ENCODE measurements around the gene R3HDM1. TPM values are rescaled to one million over a fixed set of nuclear protein-coding genes. Genes with fewer than 3 reads are reported as not detected.
A peak's percentile ranks its signal among the peaks of the same experiment; 100 is the strongest.

R3HDM1 gene
- total RNA-seq, 4 donors from 2014 or later = 0.59 to 41.8 (median 13.7) TPM

- H3K36me3 ChIP-seq = no peaks in the 10 kb centered on the region
- H3K4me1 ChIP-seq = no peaks in the 10 kb centered on the region
- H3K27me3 ChIP-seq = no peaks in the 10 kb centered on the region
- no peak for DNase-seq
- intact Hi-C loops (cut with DNase I; ENCODE audit: low total_unique reads) = no loop called here
- no peak overlapping the region for H3K27ac ChIP-seq
- no peaks in the 10 kb centered on the region for H3K9me3 ChIP-seq
- TF ChIP-seq POLR2A (IDR thresholded peaks at IDR 0.05) = no peak
- TF ChIP-seq, protein P1, sequence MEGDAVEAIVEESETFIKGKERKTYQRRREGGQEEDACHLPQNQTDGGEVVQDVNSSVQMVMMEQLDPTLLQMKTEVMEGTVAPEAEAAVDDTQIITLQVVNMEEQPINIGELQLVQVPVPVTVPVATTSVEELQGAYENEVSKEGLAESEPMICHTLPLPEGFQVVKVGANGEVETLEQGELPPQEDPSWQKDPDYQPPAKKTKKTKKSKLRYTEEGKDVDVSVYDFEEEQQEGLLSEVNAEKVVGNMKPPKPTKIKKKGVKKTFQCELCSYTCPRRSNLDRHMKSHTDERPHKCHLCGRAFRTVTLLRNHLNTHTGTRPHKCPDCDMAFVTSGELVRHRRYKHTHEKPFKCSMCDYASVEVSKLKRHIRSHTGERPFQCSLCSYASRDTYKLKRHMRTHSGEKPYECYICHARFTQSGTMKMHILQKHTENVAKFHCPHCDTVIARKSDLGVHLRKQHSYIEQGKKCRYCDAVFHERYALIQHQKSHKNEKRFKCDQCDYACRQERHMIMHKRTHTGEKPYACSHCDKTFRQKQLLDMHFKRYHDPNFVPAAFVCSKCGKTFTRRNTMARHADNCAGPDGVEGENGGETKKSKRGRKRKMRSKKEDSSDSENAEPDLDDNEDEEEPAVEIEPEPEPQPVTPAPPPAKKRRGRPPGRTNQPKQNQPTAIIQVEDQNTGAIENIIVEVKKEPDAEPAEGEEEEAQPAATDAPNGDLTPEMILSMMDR (IDR thresholded peaks at IDR 0.05) = no peak
- no peak overlapping the region for H3K4me3 ChIP-seq
Measured at GRCh38 chr2:135679125-135679524, 147.8 kb downstream of the R3HDM1 start.

DNA sequence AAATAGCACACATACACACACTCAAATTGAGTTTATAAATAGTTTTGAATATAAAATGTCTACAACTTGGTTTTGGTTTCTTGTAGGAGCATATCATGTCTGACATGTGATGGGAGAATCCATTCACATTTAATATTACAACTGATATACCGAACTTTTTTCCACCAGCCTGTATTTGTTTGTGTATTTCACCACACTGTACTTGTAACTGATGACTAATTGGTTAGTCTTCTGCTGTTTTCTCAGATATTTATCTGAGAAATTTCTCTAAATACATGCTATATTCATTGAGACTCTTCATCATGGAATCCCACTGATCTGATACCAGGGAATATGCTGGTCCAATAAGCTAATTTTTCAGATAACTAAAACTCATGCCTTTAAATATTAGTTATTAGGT is 154.1 kb downstream of the R3HDM1 start:
- H3K9me3 ChIP-seq = no peaks in the 10 kb centered on the region
- H3K36me3 ChIP-seq = no peaks in the 10 kb centered on the region
- H3K4me1 ChIP-seq = no peaks in the 10 kb centered on the region
- intact Hi-C loops (cut with DNase I; ENCODE audit: low total_unique reads) = no loop called here
- H3K4me3 ChIP-seq = no peak overlapping the region
- H3K27me3 ChIP-seq = no peaks in the 10 kb centered on the region
- no peak for DNase-seq
- no peak for TF ChIP-seq POLR2A (IDR thresholded peaks at IDR 0.05)
- TF ChIP-seq, protein P1 (IDR thresholded peaks at IDR 0.05) = no peak
- no peak overlapping the region for H3K27ac ChIP-seq

GRCh38 chr2:135688978-135689377 is 157.7 kb downstream of the R3HDM1 start:
- Histone ChIP-seq H3K9me3 (no peaks in the 10 kb centered on the region), H3K4me1 (no peaks in the 10 kb centered on the region), H3K4me3 (no peak overlapping the region), H3K27ac (no peak overlapping the region), H3K36me3 (no peaks in the 10 kb centered on the region), H3K27me3 (no peaks in the 10 kb centered on the region)
- DNase-seq = no peak
- no peak for TF ChIP-seq POLR2A (IDR thresholded peaks at IDR 0.05)
- TF ChIP-seq, protein P1 (IDR thresholded peaks at IDR 0.05) = no peak
- intact Hi-C loops (cut with DNase I; ENCODE audit: low total_unique reads) = no loop called here

DNA sequence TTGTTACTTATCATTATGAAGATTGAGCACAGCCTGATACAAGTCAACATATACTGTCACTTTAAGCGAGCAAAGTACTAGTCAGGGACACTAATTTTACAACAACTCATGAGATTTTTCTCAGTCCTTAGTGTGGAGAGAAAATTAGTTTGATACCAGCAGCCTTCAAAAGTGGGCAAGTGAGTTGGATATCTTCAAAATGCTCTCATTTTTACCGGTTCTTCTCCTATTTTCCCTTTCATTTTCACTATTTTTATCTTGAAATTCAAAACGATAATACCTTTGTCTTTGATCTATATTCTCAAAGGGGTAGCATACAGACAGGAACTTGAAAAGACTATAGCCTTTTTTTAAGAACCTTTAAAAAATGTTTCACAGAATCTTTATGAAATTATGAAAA is 158.4 kb downstream of the R3HDM1 start:
- intact Hi-C loops (cut with DNase I; ENCODE audit: low total_unique reads) = no loop called here
- Histone ChIP-seq H3K36me3 (no peaks in the 10 kb centered on the region), H3K27ac (no peak overlapping the region), H3K4me3 (no peak overlapping the region), H3K4me1 (no peaks in the 10 kb centered on the region), H3K9me3 (no peaks in the 10 kb centered on the region), H3K27me3 (no peaks in the 10 kb centered on the region)
- DNase-seq = no peak
- TF ChIP-seq POLR2A (IDR thresholded peaks at IDR 0.05) = no peak
- TF ChIP-seq, protein P1 (IDR thresholded peaks at IDR 0.05) = no peak

- no peak for TF ChIP-seq POLR2A (IDR thresholded peaks at IDR 0.05)
- TF ChIP-seq, protein P1 (IDR thresholded peaks at IDR 0.05) = no peak
- no peaks in the 10 kb centered on the region for H3K36me3 ChIP-seq
- DNase-seq = no peak
- H3K27me3 ChIP-seq = no peaks in the 10 kb centered on the region
- no peak overlapping the region for H3K4me3 ChIP-seq
- peak overlapping the region in 1 of 2 donors; percentile 28 for H3K27ac ChIP-seq
- H3K4me1 ChIP-seq = no peaks in the 10 kb centered on the region
- intact Hi-C loops (cut with DNase I; ENCODE audit: low total_unique reads) = no loop called here
- no peaks in the 10 kb centered on the region for H3K9me3 ChIP-seq
Measured at GRCh38 chr2:135694711-135695110, 163.4 kb downstream of the R3HDM1 start.
